Measurements from ENCODE around the gene ADISSP.

The ADISSP gene

DNA sequence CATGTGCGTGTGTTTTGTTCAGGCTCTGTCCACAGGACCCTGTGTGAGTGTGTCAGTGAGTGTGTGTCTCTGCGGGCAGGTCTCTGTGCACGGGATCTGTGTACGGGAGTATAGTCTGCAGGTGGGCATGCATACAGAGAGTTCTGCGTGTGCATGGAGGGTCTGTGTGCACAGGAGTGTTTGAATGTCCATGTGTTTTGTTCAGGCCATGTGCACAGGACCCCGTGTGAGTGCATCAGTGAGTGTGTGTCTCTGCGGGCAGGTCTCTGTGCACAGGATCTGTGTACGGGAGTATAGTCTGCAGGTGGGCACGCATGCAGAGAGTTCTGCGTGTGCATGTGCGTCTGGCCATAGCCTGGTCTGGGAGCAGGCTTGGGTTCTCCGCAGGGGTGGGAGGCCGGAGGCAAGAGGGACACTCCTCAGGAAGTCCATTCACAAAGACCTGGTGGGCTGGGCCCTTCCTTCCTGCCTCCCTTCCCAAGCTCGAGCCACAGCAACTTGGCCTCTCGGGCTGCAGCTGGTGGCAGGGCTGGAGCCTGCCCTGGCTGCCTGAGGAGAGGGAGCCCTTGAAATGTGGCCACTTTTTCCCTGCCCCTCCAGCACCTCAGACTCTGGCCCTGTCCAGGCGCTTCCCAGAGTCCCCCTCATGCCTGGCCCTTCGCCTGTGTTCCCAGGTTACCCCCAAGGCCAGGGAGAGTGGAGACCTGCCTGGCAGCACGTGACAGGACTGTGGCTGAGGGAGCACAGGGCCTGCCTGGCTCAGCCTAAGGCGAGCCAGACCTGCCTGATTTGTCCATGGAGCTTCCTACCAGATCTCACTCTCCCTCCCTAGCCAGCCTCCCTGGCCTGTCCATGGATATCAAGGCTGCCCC, 28.3 kb downstream of the ADISSP start:
- Mint-ChIP-seq H3K4me3 (no peak overlapping the region), H3K27me3 (ENCODE audit: low read depth) (peaks cover 14% of the 10 kb centered on the region), H3K36me3 (ENCODE audit: low read depth) (no peaks in the 10 kb centered on the region), H3K4me1 (ENCODE audit: low read depth) (peaks cover 1% of the 10 kb centered on the region), H3K9me3 (no peaks in the 10 kb centered on the region), H3K27ac (no peak overlapping the region)
- no peak for DNase-seq (ENCODE audit: low spot score)

DNA sequence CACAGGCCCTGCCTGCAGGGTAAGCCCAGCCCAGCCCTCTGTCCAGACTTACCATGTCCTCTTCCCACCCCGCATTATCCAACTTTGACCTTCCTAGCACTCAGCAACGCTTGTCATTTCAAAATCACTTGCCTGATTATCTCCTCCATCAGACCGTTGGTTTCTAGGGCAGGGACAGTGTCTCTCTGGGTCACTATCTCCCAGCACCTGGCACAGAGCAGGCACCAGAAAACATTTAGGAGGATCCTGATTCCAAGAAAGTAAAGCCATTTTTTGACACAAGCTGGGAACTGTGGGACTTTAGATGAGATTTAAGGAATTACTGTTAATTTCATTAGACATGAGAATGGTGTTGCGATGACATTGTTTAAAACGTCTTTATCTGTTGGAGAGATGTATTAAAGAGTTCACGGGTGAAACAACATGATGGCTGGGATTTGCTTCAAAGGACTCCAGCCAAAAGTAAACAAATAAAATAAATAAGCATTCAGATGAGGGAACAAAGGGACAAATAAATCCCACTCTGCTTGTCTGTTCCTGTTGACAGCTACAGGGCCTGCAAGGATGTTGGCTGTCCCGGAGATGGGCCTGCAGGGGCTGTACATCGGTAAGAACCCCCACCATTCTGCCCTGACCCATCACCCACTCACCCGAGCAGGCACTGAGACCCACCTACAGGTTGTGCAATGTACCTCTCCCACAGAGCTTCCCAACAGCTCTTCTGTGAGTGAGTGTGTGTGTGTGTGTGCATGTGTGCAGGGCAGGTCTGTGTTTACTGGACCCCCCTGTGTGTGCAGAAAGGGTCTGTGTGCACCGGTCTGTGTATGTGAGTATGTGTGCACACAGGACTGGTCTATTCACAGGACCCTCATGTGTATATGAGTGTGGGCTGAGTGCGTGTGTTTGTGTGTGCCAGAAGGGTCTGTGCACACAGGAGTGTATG, 29.2 kb downstream of the ADISSP start:
- Mint-ChIP-seq H3K27ac (no peak overlapping the region), H3K4me3 (no peak overlapping the region), H3K4me1 (ENCODE audit: low read depth) (no peaks in the 10 kb centered on the region), H3K36me3 (ENCODE audit: low read depth) (no peaks in the 10 kb centered on the region), H3K9me3 (no peaks in the 10 kb centered on the region), H3K27me3 (ENCODE audit: low read depth) (peaks cover 17% of the 10 kb centered on the region)
- no peak for DNase-seq (ENCODE audit: low spot score)

DNA sequence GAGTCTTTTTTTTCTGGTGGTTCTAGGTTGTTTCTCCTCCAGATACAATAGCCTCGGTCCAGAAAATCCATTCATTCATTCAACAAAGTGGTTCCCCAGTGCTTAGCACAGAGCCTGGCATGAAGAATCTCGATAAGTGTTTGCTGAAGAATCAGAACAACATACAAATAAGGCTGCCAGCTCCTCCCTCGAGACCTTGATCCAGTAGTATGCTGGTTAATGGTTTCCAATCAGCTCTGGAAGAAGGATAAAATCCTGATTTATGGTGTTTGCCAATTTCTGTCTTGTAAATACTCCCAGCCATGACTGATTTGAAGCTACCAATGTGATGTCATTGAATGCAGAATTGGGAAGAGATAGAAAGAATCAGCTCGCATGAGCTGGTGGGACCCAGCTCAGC, 31.8 kb downstream of the ADISSP start:
- DNase-seq (ENCODE audit: low spot score) = no peak
- no peaks in the 10 kb centered on the region for H3K9me3 Mint-ChIP-seq
- H3K27ac Mint-ChIP-seq = no peak overlapping the region
- H3K27me3 Mint-ChIP-seq (ENCODE audit: low read depth) = peaks cover 36% of the 10 kb centered on the region
- no peaks in the 10 kb centered on the region for H3K4me1 Mint-ChIP-seq (ENCODE audit: low read depth)
- H3K36me3 Mint-ChIP-seq (ENCODE audit: low read depth) = no peaks in the 10 kb centered on the region
- H3K4me3 Mint-ChIP-seq = no peak overlapping the region

DNA sequence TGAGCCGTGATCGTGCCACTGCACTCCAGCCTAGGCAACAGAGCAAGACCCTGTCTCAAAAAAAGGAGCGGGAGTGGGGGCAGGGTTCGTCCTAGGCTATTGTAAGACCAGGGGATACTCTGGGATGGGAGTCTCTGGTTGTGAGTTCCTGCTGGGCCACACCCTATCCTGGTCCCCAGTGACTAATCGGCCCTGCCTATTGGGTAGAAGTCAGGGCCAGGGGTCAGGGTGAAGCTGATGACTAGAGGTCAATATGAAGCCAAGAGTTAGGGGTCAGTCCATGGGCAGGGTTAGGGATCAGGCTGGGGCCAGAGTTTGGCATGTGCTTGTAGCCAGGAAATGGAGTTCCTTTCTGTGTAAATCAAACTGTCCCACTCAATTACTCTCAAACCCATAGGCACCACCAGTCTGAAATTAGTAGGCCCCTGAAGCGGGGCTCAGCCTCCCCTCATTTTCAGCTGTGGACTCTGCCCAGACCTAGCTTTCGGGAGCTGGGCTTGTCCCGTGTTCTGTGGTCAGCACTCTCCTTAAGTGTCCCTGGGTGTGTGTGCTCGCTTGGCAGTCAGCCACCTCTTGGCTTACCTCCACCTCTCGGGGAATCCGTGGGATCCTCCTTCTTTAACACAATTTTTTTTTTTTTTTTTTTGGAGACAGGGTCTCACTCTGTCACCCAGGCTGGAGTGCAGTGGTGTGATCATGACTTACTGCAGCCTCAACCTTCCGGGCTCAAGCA, 33.3 kb downstream of the ADISSP start:
- no peak overlapping the region for H3K27ac Mint-ChIP-seq
- no peak for DNase-seq (ENCODE audit: low spot score)
- peaks cover 43% of the 10 kb centered on the region for H3K27me3 Mint-ChIP-seq (ENCODE audit: low read depth)
- H3K4me3 Mint-ChIP-seq = no peak overlapping the region
- H3K36me3 Mint-ChIP-seq (ENCODE audit: low read depth) = no peaks in the 10 kb centered on the region
- no peaks in the 10 kb centered on the region for H3K4me1 Mint-ChIP-seq (ENCODE audit: low read depth)
- no peaks in the 10 kb centered on the region for H3K9me3 Mint-ChIP-seq

DNA sequence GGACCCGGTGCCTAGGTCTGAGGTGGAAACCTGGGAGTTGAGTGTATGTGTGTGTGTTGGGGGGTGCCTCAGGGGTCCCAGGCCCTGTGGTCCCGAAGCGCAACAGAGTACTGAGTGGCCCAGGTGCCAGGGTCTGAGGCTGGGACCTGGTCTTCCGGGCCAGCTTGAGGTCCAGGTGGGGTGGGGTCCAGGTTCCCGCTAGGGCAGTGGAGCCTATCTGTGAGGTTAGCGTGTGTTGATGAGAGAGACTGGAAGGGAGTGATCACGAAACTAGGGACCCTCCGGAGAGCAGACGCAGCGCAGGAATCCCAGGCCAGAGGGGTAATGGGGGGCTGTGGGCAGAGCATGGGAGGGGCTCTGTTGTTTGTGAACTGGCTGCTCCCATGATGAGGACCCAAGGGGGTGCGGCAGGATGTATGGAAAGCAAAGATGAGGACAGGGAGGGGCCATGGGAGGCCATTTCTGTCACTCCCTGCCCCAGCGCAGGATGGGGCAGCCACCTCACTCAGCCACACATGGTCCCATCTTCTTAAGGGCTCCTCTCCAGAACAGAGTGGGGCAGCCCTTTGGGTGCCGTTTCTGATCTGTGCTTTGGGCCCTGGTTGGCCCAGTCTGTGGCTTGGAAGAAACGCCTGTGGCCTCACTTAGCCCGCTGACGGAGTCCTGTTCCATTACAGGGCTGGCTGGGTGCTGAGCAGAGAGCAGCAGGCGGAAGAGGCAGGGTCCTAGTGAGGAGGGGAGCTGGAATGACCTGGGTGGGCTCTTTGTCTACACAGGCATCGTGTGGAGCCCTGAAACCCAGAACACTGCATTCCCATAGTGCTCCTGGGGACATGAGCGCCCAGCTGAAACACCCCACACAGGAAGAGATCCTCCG, 34.2 kb downstream of the ADISSP start:
- Mint-ChIP-seq H3K27me3 (ENCODE audit: low read depth) (peaks cover 43% of the 10 kb centered on the region), H3K4me3 (no peak overlapping the region), H3K4me1 (ENCODE audit: low read depth) (no peaks in the 10 kb centered on the region), H3K27ac (no peak overlapping the region), H3K9me3 (no peaks in the 10 kb centered on the region), H3K36me3 (ENCODE audit: low read depth) (no peaks in the 10 kb centered on the region)
- no peak for DNase-seq (ENCODE audit: low spot score)

DNA sequence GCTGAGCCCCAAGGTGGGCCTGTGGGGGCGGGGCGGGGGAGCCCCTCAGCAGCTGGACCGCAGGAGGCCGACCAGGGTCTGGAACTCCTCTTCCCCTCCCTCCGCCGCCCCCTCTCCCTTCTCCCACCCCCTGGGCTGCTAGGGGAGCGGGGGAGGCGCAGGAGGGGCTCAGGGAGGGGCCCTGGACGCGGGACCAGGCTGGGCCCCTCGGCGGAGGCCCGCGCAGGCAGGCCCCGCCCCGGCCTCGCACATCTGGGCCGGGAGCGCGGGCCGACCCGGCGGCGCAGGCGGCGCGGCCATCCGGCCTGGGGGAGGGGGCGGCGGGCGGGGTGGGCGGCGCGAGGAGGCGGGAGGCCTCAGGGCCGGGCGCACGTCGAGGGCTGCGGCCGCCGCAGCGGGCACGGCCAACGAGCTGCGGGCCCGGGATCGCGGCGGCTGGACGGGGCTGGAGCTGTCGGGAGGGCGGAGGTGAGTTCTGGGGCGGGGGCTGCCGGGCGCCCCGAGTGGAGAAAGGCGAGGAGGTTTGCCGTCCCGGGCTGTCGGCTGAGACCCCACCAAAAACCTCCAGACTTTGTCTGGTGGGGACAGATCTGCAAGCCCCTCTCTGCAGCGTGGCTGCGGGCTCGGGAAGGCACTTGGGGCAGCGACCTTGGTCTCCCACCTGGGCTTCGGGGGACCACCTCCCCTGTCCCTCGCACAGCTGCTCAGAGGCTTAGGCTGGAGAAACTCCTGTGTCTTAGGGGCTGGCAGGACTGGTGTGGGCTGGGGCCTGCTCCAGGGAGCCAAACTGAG, 35.0 kb downstream of the ADISSP start, which contains the start of gene HSPA12B:
Gene HSPA12B, plus strand, starts transcription at position 359 of the 792 bp plus-strand sequence. CDS start 5,990 bp downstream, outside the sequence.
- no peak within 1 kb of the TSS for H3K27ac Mint-ChIP-seq
- no peak within 1 kb of the TSS for H3K4me3 Mint-ChIP-seq
- H3K36me3 Mint-ChIP-seq (ENCODE audit: low read depth) = no peaks in the 10 kb centered on the region
- no peak for DNase-seq (ENCODE audit: low spot score)
- peaks cover 47% of the 10 kb centered on the region for H3K27me3 Mint-ChIP-seq (ENCODE audit: low read depth)
- no peaks in the 10 kb centered on the region for H3K9me3 Mint-ChIP-seq
- no peaks in the 10 kb centered on the region for H3K4me1 Mint-ChIP-seq (ENCODE audit: low read depth)

DNA sequence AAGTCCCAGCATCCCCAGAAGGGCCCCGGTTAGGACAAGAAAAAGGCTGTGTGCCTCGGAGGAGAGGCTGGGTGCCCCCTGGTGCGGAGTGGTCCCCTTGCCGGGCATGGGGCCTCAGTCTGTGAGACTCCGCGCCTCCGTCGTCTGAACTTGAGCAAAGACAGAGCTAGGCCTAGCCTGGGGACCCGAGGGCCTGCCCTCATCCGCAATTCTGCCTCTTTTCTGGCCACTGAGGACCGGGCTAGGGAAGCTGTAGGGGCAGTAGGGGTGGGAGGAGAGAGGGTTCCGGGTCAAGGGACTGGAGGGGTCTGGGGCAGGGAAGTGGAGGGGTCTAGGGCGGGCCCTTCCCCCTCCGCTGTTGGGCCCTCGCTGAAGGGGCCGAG, 35.6 kb downstream of the ADISSP start:
- H3K4me1 Mint-ChIP-seq (ENCODE audit: low read depth) = no peaks in the 10 kb centered on the region
- H3K9me3 Mint-ChIP-seq = no peaks in the 10 kb centered on the region
- peaks cover 53% of the 10 kb centered on the region for H3K27me3 Mint-ChIP-seq (ENCODE audit: low read depth)
- DNase-seq (ENCODE audit: low spot score) = no peak
- H3K4me3 Mint-ChIP-seq = no peak overlapping the region
- H3K36me3 Mint-ChIP-seq (ENCODE audit: low read depth) = no peaks in the 10 kb centered on the region
- no peak overlapping the region for H3K27ac Mint-ChIP-seq

DNA sequence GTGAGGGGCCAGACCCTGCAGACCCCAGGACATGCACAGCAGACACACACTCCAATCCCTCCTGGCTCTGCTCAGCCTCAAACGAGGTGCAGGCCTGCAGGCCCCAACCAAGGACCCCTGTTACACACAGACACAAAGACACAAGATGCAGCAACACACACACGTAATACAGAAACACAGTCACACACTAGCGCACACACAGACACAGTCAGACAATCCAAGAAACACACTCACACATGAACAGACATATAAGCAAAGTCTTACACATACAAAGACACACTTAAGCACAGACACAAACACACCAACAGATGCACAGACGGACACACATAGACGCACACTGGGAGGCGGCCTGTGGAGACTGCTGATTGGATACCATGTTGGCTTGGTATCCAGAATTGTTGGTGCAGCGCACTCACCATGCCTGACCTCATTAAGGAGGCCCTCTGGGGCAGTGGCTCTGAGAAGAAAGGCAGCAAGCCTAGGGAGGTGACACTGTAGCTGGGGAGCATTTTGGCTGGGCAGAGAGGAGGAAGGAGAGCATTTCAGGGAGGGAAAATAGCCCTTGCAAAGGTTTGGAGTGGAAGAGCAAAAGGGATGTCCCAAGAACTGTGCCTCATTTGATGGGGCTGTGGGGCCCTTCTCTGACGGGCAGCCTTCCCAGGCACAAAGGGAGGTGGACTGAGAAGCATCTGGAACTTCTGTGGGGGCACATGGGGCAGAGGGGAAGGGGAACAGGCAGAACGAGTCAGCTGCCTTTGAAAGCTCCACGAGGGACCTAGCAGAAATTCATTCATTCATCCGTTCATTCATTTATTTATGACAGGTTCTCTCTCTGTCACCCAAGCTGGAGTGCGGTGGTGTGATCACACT, 36.5 kb downstream of the ADISSP start:
- no peak for DNase-seq (ENCODE audit: low spot score)
- Mint-ChIP-seq H3K4me3 (no peak overlapping the region), H3K27me3 (ENCODE audit: low read depth) (peaks cover 54% of the 10 kb centered on the region), H3K27ac (no peak overlapping the region), H3K9me3 (no peaks in the 10 kb centered on the region), H3K4me1 (ENCODE audit: low read depth) (no peaks in the 10 kb centered on the region), H3K36me3 (ENCODE audit: low read depth) (no peaks in the 10 kb centered on the region)

DNA sequence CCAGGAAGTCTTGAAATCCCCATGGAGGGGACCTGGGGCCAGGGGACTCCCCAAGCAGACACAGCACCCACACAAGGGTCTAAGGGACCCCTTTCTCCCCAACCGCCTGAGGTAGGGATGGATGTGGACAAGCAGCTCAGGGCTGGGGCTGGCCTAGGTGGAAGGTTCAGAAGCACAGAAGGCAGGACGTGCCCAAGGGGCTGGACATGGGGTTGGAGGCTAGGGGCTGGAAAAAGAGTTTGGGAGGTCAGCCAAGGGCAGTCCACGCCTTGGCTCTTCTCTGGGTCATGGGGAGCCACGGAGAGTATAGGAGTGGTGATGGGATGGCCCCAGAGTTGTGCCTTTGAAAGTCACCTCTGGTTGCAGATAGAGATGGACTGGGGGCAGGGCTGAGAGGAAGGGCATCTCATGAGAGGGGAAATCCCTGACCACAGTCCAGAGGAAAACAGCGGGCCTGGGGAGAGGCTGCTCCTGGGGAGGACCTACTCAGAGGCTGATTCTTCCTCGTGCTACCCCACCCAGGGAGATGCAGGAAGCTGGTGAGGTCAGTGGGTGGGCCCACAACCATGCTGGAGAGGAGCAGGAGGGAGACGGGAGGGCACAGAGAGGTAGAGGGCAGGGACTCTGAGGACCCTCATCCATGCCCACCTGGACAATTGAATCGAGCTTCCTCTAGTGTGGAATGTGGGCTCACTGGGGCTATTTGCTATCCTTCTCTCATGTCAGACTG, 37.6 kb downstream of the ADISSP start:
- no peak for DNase-seq (ENCODE audit: low spot score)
- Mint-ChIP-seq H3K27ac (no peak overlapping the region), H3K9me3 (no peaks in the 10 kb centered on the region), H3K4me3 (no peak overlapping the region), H3K4me1 (ENCODE audit: low read depth) (no peaks in the 10 kb centered on the region), H3K27me3 (ENCODE audit: low read depth) (peaks cover 47% of the 10 kb centered on the region), H3K36me3 (ENCODE audit: low read depth) (no peaks in the 10 kb centered on the region)

DNA sequence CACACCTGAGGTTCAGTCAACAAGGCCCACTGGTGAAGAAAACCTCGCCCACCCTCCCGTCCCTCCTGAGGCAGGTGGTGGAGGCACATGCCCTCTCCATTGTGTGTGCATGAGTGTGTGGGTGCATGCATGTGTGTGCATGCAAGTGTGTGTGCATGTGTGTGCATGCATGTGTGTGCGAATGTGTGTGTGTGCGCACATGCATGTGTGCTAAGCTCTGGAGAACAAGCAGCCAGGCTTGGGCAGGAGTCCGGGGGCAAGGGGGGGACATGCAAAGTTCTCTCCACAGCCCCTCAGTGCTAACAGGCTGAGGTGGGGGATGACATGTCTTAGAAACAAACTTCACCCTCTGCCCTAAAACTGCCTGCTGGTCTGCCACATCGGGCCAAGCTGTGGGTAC, 38.2 kb downstream of the ADISSP start:
- H3K27ac Mint-ChIP-seq = no peak overlapping the region
- H3K4me1 Mint-ChIP-seq (ENCODE audit: low read depth) = no peaks in the 10 kb centered on the region
- no peaks in the 10 kb centered on the region for H3K9me3 Mint-ChIP-seq
- H3K27me3 Mint-ChIP-seq (ENCODE audit: low read depth) = peaks cover 47% of the 10 kb centered on the region
- H3K36me3 Mint-ChIP-seq (ENCODE audit: low read depth) = no peaks in the 10 kb centered on the region
- H3K4me3 Mint-ChIP-seq = no peak overlapping the region
- DNase-seq (ENCODE audit: low spot score) = no peak

DNA sequence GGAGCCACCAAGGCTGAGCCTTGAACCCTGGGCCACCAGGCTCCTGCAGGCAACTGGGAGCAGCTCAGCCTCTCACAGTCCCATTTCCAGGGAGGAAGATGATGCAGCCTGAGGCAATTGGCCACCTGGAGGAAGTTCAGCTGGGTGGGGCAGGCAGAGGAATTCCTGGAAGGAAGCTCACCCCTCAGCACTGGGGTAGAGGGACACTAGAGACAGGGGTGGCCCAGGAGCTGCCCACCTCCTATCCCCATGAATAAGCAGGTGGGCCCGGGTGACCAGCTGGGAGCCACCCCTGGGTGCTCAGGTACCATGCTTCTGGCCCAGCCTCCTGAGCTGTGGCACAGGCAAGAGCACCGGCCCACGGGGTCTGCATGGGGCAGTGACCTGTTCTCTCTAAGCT, 38.7 kb downstream of the ADISSP start:
- no peaks in the 10 kb centered on the region for H3K36me3 Mint-ChIP-seq (ENCODE audit: low read depth)
- H3K4me3 Mint-ChIP-seq = no peak overlapping the region
- no peak for DNase-seq (ENCODE audit: low spot score)
- H3K9me3 Mint-ChIP-seq = no peaks in the 10 kb centered on the region
- peaks cover 2% of the 10 kb centered on the region for H3K4me1 Mint-ChIP-seq (ENCODE audit: low read depth)
- peaks cover 47% of the 10 kb centered on the region for H3K27me3 Mint-ChIP-seq (ENCODE audit: low read depth)
- no peak overlapping the region for H3K27ac Mint-ChIP-seq

Measured in T-helper 2 cell treated with Interferon-gamma antibody and Interleukin-4, amounts not matched to agents 5 μg/mL and 100 μg/mL, for 36 hours (primary cell).